Neural cell (in vitro differentiated cells): ENCODE measurements around the gene GDI2. TPM values are rescaled to one million over a fixed set of nuclear protein-coding genes. Genes with fewer than 3 reads are reported as not detected.

ENCODE experiments used
- H2AFZ ChIP-seq: fragments of 200-600, 300-800 bp; sonication (generic), shearing (Covaris generic); 2 replicates; pipeline ENCODE4 v1.6.0; 2014; ENCODE audit warnings: low read depth, mild to moderate bottlenecking, antibody characterized with exemption, low read length, moderate library complexity
- H3F3A ChIP-seq: fragments of 200-600 bp; shearing (Covaris generic); 2 replicates; pipeline ENCODE4 v1.6.1; 2016; ENCODE audit warnings: mild to moderate bottlenecking, moderate library complexity, mixed read lengths, antibody characterized with exemption, low read length; ENCODE audit not compliant: insufficient read depth, poor library complexity, severe bottlenecking
- H3K27ac ChIP-seq: fragments of 200-600, 300-800 bp; sonication (generic), shearing (Covaris generic); 2 replicates; pipeline ENCODE4 v1.5.1; 2014; ENCODE audit warnings: mild to moderate bottlenecking, low read length, moderate library complexity
- H3K27me3 ChIP-seq: fragments of 300-800, 200-600 bp; sonication (generic), shearing (Covaris generic); 2 replicates; pipeline ENCODE4 v1.6.0; 2014; ENCODE audit warnings: mild to moderate bottlenecking, low read depth, low read length, moderate library complexity; ENCODE audit not compliant: insufficient read depth
- H3K36me3 ChIP-seq: fragments of 300-800, 200-600 bp; sonication (generic), shearing (Covaris generic); 2 replicates; pipeline ENCODE4 v1.5.1; 2014; ENCODE audit warnings: mild to moderate bottlenecking, antibody characterized with exemption, low read length, moderate library complexity; ENCODE audit not compliant: insufficient read depth
- H3K4me2 ChIP-seq: fragments of 300-800, 200-600 bp; sonication (generic), shearing (Covaris generic); 2 replicates; pipeline ENCODE4 v1.6.0; 2014; ENCODE audit warnings: mild to moderate bottlenecking, low read length
- H3K4me3 ChIP-seq: fragments of 300-800, 200-600 bp; sonication (generic), shearing (Covaris generic); 2 replicates; pipeline ENCODE4 v1.5.1; 2014; ENCODE audit warnings: mild to moderate bottlenecking, low read length, moderate library complexity
- H3K79me2 ChIP-seq: fragments of 200-600 bp; shearing (Covaris generic); replicated peaks from 2 replicates; pipeline ENCODE4 v1.6.0; 2014; ENCODE audit warnings: mild to moderate bottlenecking, low read length, moderate library complexity; ENCODE audit not compliant: insufficient read depth
- H3K9ac ChIP-seq: fragments of 300-800, 200-600 bp; sonication (generic), shearing (Covaris generic); 2 replicates; pipeline ENCODE4 v1.6.1; 2016; ENCODE audit warnings: mild to moderate bottlenecking, low read length, mixed read lengths
- H3K9me2 ChIP-seq: fragments of 200-600 bp; shearing (Covaris generic); 2 replicates; pipeline ENCODE4 v1.6.1; 2016; ENCODE audit warnings: mild to moderate bottlenecking, low read length, mixed read lengths; ENCODE audit not compliant: insufficient read depth
- H3K9me3 ChIP-seq: fragments of 200-600, 300-800 bp; sonication (generic), shearing (Covaris generic); 2 replicates; pipeline ENCODE4 v1.6.1; 2016; ENCODE audit warnings: mild to moderate bottlenecking, mixed run types, low read length, moderate library complexity, mixed read lengths
- H4K20me1 ChIP-seq: fragments of 200-600 bp; shearing (Covaris generic); 2 replicates; pipeline ENCODE4 v1.6.1; 2016; ENCODE audit warnings: mild to moderate bottlenecking, mixed run types; ENCODE audit not compliant: insufficient read depth
- CTCF ChIP-seq: fragments of 450-650 bp; IDR thresholded peaks from 2 replicates; pipeline ENCODE4 v1.5.1; 2014; ENCODE audit warnings: antibody characterized with exemption, mild to moderate bottlenecking, moderate library complexity; ENCODE audit not compliant: poor library complexity, severe bottlenecking
- EP300 ChIP-seq: fragments of 450-650 bp; conservative IDR thresholded peaks from 2 replicates; pipeline ENCODE4 v1.6.1; 2014; ENCODE audit warnings: antibody characterized with exemption, mild to moderate bottlenecking, moderate library complexity; ENCODE audit not compliant: poor library complexity, severe bottlenecking
- EZH2 ChIP-seq: fragments of 200-600, 300-800 bp; shearing (Covaris generic), sonication (generic); IDR thresholded peaks from 2 replicates; pipeline ENCODE4 v1.6.1; 2014; ENCODE audit warnings: antibody characterized with exemption, low read length, borderline replicate concordance, mild to moderate bottlenecking; ENCODE audit not compliant: insufficient read depth, poor library complexity, severe bottlenecking
- MXI1 ChIP-seq: fragments of 450-650 bp; conservative IDR thresholded peaks from 2 replicates; pipeline ENCODE4 v1.6.1; 2014; ENCODE audit warnings: antibody characterized with exemption, mild to moderate bottlenecking; ENCODE audit not compliant: poor library complexity, severe bottlenecking
- POLR2AphosphoS5 ChIP-seq: IDR thresholded peaks from 2 replicates; pipeline ENCODE4 v1.6.1; 2012
- RAD21 ChIP-seq: fragments of 450-650 bp; conservative IDR thresholded peaks from 2 replicates; pipeline ENCODE4 v1.6.1; 2014; ENCODE audit warnings: antibody characterized with exemption, mild to moderate bottlenecking, moderate library complexity
- SMC3 ChIP-seq: fragments of 450-650 bp; conservative IDR thresholded peaks from 2 replicates; pipeline ENCODE4 v1.6.1; 2014; ENCODE audit warnings: antibody characterized with exemption, mild to moderate bottlenecking, moderate library complexity; ENCODE audit not compliant: poor library complexity
- TAF1 ChIP-seq: IDR thresholded peaks from 2 replicates; pipeline ENCODE4 v1.6.1; 2012; ENCODE audit warnings: low read depth
- polyA plus RNA-seq: library from polyadenylated mRNA; depleted of rRNA; stranded (reverse); fragments of >200 nt; gene quantifications from 2 replicates; pipeline ENCODE4 v1.2.3, GENCODE V29; 2014
- TF ChIP-seq, protein P1 (sequence below): IDR thresholded peaks from 2 replicates; pipeline ENCODE4 v1.6.1; 2012; ENCODE audit warnings: borderline replicate concordance

The GDI2 gene
- polyA plus RNA-seq, 1 donor from 2014 or later: 352 TPM

- Histone ChIP-seq H4K20me1 (no peaks in the 10 kb centered on the region), H3K27ac (no peak overlapping the region), H3K9me2 (no peaks in the 10 kb centered on the region), H2AFZ (no peak overlapping the region), H3F3A (no peaks in the 10 kb centered on the region), H3K79me2 (no peaks in the 10 kb centered on the region), H3K27me3 (no peaks in the 10 kb centered on the region), H3K4me3 (no peak overlapping the region), H3K9me3 (no peaks in the 10 kb centered on the region), H3K4me2 (no peak overlapping the region), H3K9ac (no peak overlapping the region), H3K36me3 (no peaks in the 10 kb centered on the region)
- TF ChIP-seq POLR2AphosphoS5: no peak
- no peak for TF ChIP-seq EZH2
- TF ChIP-seq TAF1: no peak
- no peak for TF ChIP-seq SMC3
- no peak for TF ChIP-seq RAD21
- TF ChIP-seq EP300: no peak
Measured at GRCh38 chr10:5818894-5819293, 5.7 kb upstream of the GDI2 start.

DNA sequence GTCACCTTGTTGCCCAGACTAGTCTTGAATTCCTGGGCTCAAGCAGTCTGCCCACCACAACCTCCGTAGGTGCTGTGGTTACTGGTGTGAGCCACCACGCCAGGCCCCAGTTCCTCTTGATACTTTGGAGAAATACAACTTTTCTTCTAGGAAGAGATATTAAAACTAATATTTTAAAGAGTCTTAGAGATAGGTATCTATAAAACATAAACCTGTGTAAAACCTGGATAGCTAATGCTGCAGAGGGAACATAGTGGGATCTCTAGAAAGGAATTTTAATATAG lies 4.8 kb upstream of the GDI2 start:
- Histone ChIP-seq H3K9ac (no peak overlapping the region), H3K79me2 (no peaks in the 10 kb centered on the region), H3K4me3 (no peak overlapping the region), H3K27ac (no peak overlapping the region), H2AFZ (no peak overlapping the region), H3K27me3 (no peaks in the 10 kb centered on the region), H3K9me2 (no peaks in the 10 kb centered on the region), H3K9me3 (no peaks in the 10 kb centered on the region), H3F3A (no peaks in the 10 kb centered on the region), H3K4me2 (no peak overlapping the region), H3K36me3 (no peaks in the 10 kb centered on the region), H4K20me1 (no peaks in the 10 kb centered on the region)
- TF ChIP-seq SMC3: no peak
- TF ChIP-seq, protein P1, sequence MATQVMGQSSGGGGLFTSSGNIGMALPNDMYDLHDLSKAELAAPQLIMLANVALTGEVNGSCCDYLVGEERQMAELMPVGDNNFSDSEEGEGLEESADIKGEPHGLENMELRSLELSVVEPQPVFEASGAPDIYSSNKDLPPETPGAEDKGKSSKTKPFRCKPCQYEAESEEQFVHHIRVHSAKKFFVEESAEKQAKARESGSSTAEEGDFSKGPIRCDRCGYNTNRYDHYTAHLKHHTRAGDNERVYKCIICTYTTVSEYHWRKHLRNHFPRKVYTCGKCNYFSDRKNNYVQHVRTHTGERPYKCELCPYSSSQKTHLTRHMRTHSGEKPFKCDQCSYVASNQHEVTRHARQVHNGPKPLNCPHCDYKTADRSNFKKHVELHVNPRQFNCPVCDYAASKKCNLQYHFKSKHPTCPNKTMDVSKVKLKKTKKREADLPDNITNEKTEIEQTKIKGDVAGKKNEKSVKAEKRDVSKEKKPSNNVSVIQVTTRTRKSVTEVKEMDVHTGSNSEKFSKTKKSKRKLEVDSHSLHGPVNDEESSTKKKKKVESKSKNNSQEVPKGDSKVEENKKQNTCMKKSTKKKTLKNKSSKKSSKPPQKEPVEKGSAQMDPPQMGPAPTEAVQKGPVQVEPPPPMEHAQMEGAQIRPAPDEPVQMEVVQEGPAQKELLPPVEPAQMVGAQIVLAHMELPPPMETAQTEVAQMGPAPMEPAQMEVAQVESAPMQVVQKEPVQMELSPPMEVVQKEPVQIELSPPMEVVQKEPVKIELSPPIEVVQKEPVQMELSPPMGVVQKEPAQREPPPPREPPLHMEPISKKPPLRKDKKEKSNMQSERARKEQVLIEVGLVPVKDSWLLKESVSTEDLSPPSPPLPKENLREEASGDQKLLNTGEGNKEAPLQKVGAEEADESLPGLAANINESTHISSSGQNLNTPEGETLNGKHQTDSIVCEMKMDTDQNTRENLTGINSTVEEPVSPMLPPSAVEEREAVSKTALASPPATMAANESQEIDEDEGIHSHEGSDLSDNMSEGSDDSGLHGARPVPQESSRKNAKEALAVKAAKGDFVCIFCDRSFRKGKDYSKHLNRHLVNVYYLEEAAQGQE: no peak
- no peak for TF ChIP-seq CTCF
- TF ChIP-seq EP300: no peak
- TF ChIP-seq EZH2: no peak
- no peak for TF ChIP-seq POLR2AphosphoS5
- TF ChIP-seq TAF1: no peak
- TF ChIP-seq RAD21: no peak
- no peak for TF ChIP-seq MXI1
